GM21576 (cell line): ENCODE measurements around the gene KAT6B.
"Not testable (repeated sequence)": the region's sequence is repeated elsewhere in the genome, so short reads cannot be mapped to it uniquely, and the experiment has no call there.

ENCODE experiments used
- ATAC-seq: cut with Tn5 transposase; IDR thresholded peaks from one replicate; pipeline ENCODE4 v1.9.1; 2021; ENCODE audit warnings: mild to moderate bottlenecking, moderate library complexity; ENCODE audit not compliant: unreplicated experiment

The KAT6B gene

GRCh38 chr10:75029857-75030256, 203.5 kb downstream of the KAT6B start:
- no peak for ATAC-seq

GRCh38 chr10:75030371-75030770, 204.0 kb downstream of the KAT6B start:
- ATAC-seq, result no peak

DNA sequence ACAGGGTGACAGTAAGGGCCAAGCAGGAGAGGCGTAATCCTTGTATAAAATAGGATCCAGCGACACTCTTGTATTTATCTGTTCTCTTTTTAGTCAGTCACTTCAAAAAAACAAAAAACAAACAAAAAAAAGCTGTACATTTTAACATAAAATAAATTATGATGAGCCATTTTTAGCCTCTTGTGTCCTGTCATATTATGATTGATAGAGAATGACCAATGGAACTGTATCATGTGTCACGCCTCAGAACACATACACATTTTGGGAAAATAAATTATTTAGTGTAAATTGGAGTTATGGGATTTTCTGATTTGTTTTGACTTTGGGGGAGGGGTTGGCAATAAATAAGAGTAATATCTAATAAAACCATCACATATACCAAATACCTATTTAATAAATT, 205.7 kb downstream of the KAT6B start:
- no peak for ATAC-seq

DNA sequence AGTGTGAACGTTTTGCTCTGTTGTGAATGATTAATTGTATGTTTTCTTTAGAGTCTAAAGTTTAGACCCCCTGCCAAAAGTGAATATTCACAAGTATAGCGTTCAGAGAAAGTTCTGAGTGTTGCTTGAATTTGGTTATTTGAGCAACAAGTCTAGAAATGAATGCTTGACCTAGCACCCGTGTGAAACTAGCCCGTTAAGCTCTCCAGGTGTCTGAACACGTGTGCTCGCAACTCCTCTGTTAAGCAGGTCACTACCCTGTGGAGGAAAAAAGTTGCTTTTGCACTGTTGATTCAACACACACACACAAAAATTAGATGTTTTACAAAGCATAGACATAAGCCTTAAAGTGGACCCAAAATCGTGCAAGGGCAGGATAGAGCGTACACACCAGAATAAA, 206.4 kb downstream of the KAT6B start:
- ATAC-seq, result no peak

- ATAC-seq, result no peak
Measured at GRCh38 chr10:75033399-75034130, 207.2 kb downstream of the KAT6B start.

GRCh38 chr10:75034131-75034512, 207.7 kb downstream of the KAT6B start:
- ATAC-seq, result no peak

DNA sequence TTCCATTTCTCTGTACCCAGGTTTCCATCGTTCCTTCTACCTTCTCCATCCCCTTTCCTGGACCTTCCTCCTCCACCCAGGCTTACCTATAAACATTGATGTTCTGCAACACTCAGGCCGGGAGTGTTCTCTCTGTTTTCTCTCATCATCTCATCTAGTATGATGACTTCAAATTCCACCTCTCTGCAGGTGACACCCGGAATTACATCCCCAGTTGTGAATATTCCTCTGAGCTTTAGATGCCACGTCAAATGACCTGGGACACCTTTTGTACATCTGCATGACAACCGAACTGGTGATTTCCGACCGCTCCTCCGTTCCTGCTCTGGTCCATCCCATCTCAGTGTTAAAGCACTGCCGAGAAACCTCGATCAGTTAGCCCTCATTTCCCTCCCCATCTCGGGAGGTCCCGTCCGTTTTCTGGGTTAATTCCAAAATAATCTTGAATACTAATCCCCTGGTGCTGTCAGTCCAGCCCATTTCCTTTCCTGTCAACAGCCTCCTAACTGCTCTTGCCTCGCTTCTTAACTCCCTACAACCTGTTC, 208.4 kb downstream of the KAT6B start:
- ATAC-seq, result no peak

GRCh38 chr10:75035975-75036708, 209.7 kb downstream of the KAT6B start:
- no peak for ATAC-seq

- no peak for ATAC-seq
Measured at GRCh38 chr10:75037171-75038153, 211.1 kb downstream of the KAT6B start.

- no peak for ATAC-seq
Measured at GRCh38 chr10:75038335-75038734, 211.9 kb downstream of the KAT6B start.

DNA sequence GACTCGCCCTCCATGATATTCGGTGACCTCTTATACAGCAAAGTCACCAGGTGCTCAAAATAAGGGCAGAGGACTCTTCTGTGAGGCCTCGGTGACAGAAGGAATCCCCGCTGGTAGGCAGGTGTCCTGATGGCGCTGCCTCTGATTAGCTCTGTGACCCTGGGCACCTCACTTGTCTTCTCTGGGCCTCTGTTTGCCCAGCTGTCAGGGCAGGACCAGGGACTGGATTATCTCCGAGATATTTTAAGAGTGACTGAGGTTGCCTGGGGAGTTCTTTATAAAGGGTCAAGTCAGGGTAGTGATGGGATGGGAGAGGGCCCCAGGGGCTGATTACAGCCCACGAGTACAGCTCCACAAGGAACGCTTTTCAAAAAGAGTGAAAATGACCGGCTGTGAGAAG, 214.2 kb downstream of the KAT6B start:
- no peak for ATAC-seq

DNA sequence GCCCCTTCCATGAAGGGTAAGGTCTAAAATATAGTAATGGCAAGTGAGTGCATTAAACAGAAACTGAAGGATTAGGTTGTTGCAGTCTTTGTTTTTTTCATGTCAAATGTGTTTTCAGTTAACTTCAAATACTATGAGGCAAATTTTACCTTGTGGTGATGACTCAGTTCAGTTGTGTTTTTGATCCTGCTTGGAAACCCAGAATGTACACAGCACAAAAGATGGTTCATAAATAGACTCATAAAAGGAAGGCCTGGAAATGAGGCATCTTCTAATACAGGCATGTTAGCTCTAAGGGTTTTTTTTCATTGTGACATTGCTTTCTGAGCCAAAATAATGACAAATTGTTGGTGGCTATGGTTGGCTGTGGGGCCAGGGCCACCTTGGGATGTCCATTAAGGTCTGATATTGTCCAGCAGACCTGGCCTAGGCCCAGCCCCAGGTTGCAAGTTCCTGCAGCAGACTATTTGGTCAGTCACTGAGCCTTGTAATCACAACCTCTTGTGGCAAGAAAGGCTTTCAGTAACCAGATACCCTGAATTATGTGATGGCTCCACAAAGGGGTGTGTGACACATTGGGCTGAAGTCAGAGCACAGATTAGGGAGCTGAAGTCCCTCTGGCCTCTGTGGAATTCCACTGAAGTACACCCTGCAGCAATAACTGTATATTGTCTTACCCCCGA, 216.0 kb downstream of the KAT6B start:
- ATAC-seq, result no peak

- ATAC-seq, result no peak
Measured at GRCh38 chr10:75043256-75044131, 217.1 kb downstream of the KAT6B start.

DNA sequence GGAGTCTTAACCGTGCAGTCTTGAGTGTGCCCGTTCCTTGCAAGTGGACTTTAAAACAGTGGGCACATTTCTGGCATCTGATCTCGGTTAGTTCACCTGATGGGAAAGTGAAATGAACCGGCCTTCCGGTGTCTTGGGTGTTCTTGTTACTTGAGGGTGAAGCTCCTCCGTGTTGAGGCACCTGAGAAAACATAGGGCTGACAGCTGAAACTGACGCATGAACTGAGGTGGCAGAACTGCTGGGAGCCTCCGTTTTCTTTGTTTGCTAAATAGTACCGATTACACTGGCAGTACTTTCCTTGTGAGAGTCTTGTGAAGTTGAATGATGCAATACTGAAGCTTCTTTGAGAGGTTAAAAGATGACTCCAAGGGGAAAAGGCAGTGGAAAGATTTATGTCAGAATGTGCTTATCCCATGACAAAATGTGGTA, 222.3 kb downstream of the KAT6B start:
- no peak for ATAC-seq

GRCh38 chr10:75049316-75050148, 223.1 kb downstream of the KAT6B start:
- ATAC-seq, result no peak

GRCh38 chr10:75050149-75050919, 223.9 kb downstream of the KAT6B start:
- no peak for ATAC-seq

GRCh38 chr10:75051308-75051707, 224.9 kb downstream of the KAT6B start:
- no peak for ATAC-seq

- not testable (repeated sequence) for ATAC-seq
Measured at GRCh38 chr10:75055896-75056406, 229.6 kb downstream of the KAT6B start.
